HepG2 (cell line): ENCODE results near the gene CCSER2. TPM values are rescaled to one million over a fixed set of nuclear protein-coding genes. Genes with fewer than 3 reads are reported as not detected.

Source experiments
- AHR ChIP-seq: IDR thresholded peaks from 2 replicates; pipeline ENCODE4 v1.6.1; 2018; ENCODE audit warnings: missing genetic modification reagents, missing compliant biosample characterization
- ETV5 ChIP-seq: IDR thresholded peaks from 2 replicates; pipeline ENCODE4 v1.6.1; 2018; ENCODE audit warnings: missing biosample characterization, missing genetic modification reagents, inconsistent platforms, borderline replicate concordance
- FOSL2 ChIP-seq: sonication (generic); formaldehyde crosslinking; IDR thresholded peaks from 2 replicates; pipeline ENCODE4 v1.4.0; 2020; ENCODE audit warnings: missing genetic modification reagents
- FOXA3 ChIP-seq: IDR thresholded peaks from 2 replicates; pipeline ENCODE4 v1.6.1; 2016; ENCODE audit warnings: missing genetic modification reagents, missing compliant biosample characterization
- GABPB1 ChIP-seq: IDR thresholded peaks from 2 replicates; pipeline ENCODE4 v1.6.1; 2016; ENCODE audit warnings: mild to moderate bottlenecking, missing genetic modification reagents, moderate library complexity, missing compliant biosample characterization
- HMGXB3 ChIP-seq: sonication (generic); formaldehyde crosslinking; IDR thresholded peaks from 2 replicates; pipeline ENCODE4 v1.4.0; 2020; ENCODE audit warnings: missing genetic modification reagents, borderline replicate concordance
- IKZF1 ChIP-seq: fragments of 450-650 bp; IDR thresholded peaks from 2 replicates; pipeline ENCODE4 v1.7.1; 2016
- JUND ChIP-seq: sonication (generic); formaldehyde crosslinking; IDR thresholded peaks from 2 replicates; pipeline ENCODE4 v1.8.0; 2022; ENCODE audit warnings: mild to moderate bottlenecking, missing genetic modification reagents
- KLF16 ChIP-seq, 2 experiments: sonication (generic) in 1 of 2; formaldehyde crosslinking in 1 of 2; IDR thresholded peaks; 2 replicates each; pipeline versions ENCODE4 v1.6.1 to v1.8.0; 2016 to 2023; ENCODE audit warnings: missing genetic modification reagents in 2 of 2, missing compliant biosample characterization in 1 of 2
- KLF6 ChIP-seq: IDR thresholded peaks from 2 replicates; pipeline ENCODE4 v1.8.0; 2016; ENCODE audit warnings: missing biosample characterization, missing genetic modification reagents
- MNT ChIP-seq: fragments of 450-650 bp; IDR thresholded peaks from 2 replicates; pipeline ENCODE4 v1.6.1; 2016
- MTA3 ChIP-seq: sonication (generic); formaldehyde crosslinking; IDR thresholded peaks from 2 replicates; pipeline ENCODE4 v1.4.0; 2020; ENCODE audit warnings: missing genetic modification reagents
- RXRA ChIP-seq: sonication (generic); formaldehyde crosslinking; IDR thresholded peaks from 2 replicates; pipeline ENCODE4 v1.5.1; 2020; ENCODE audit warnings: missing genetic modification reagents
- TFDP2 ChIP-seq: sonication (generic); formaldehyde crosslinking; IDR thresholded peaks from 2 replicates; pipeline ENCODE4 v1.4.0; 2020; ENCODE audit warnings: missing genetic modification reagents
- ZNF232 ChIP-seq: sonication (generic); formaldehyde crosslinking; IDR thresholded peaks from 2 replicates; pipeline ENCODE4 v1.4.0; 2020; ENCODE audit warnings: missing genetic modification reagents, borderline replicate concordance
- ZNF264 ChIP-seq: sonication (generic); formaldehyde crosslinking; IDR thresholded peaks from 2 replicates; pipeline ENCODE4 v1.4.0; 2020; ENCODE audit warnings: missing genetic modification reagents
- ZNF446 ChIP-seq: sonication (generic); formaldehyde crosslinking; IDR thresholded peaks from 2 replicates; pipeline ENCODE4 v1.5.0; 2020; ENCODE audit warnings: mild to moderate bottlenecking, missing genetic modification reagents
- ZNF639 ChIP-seq: conservative IDR thresholded peaks from 2 replicates; pipeline ENCODE4 v1.6.1; 2018; ENCODE audit warnings: missing genetic modification reagents
- ZNF713 ChIP-seq: sonication (generic); formaldehyde crosslinking; IDR thresholded peaks from 2 replicates; pipeline ENCODE4 v1.4.0; 2020; ENCODE audit warnings: mild to moderate bottlenecking, missing genetic modification reagents
- ZNF777 ChIP-seq: sonication (generic); formaldehyde crosslinking; IDR thresholded peaks from 2 replicates; pipeline ENCODE4 v1.4.0; 2020; ENCODE audit warnings: missing genetic modification reagents
- ZNF816 ChIP-seq: sonication (generic); formaldehyde crosslinking; IDR thresholded peaks from 2 replicates; pipeline ENCODE4 v1.8.0; 2022; ENCODE audit warnings: missing genetic modification reagents, mild to moderate bottlenecking, borderline replicate concordance
- polyA plus RNA-seq, 8 experiments: library from polyadenylated mRNA; depleted of rRNA in 3 of 8; stranded (reverse) in 7 of 8; unstranded in 1 of 8; fragments of >200 nt; fragmentation: Illumina TruSeq in 4 of 8; extraction: Trizol in 4 of 8; gene quantifications; 2 replicates each; pipeline versions ENCODE4 v1.2.1 to v1.2.3, GENCODE V29; 2011 to 2016; ENCODE audit warnings: low read depth in 4 of 8, missing spikeins in 1 of 8, mixed read lengths in 1 of 8; ENCODE audit not compliant: insufficient read depth in 1 of 8
- total RNA-seq, 5 experiments: library from RNA; depleted of rRNA; stranded (reverse); fragments of >200 nt; fragmentation: Illumina TruSeq; extraction: Trizol; gene quantifications; 2 replicates each; pipeline ENCODE4 v1.2.3, GENCODE V29; 2016; ENCODE audit warnings: low read depth in 1 of 5

CCSER2 gene
- total and polyA plus RNA-seq, 2 of the 13 experiments (the other 11 are each of a cell fraction or from before 2014, with no cell fraction given), result 13.3 to 17.2 TPM

GRCh38 chr10:84540617-84541288 is 212.4 kb downstream of the CCSER2 start (continued):
- no peak for TF ChIP-seq MNT
- no peak for TF ChIP-seq ZNF816 (CRISPR knock-in tag)
- TF ChIP-seq MTA3, result no peak
- 0 out of 2 replicates have a peak, but pooled peaks have one; percentile 5 for TF ChIP-seq TFDP2 (CRISPR knock-in tag)
- TF ChIP-seq ZNF639, result no peak
- no peak for TF ChIP-seq KLF6 (CRISPR knock-in tag)
- 0 out of 2 replicates have a peak, but pooled peaks have one; percentile 10 for TF ChIP-seq JUND (CRISPR knock-in tag)
- TF ChIP-seq AHR, result no peak
- TF ChIP-seq GABPB1 (CRISPR knock-in tag), result peak; percentile 54
- TF ChIP-seq ZNF264, result no peak
- peak; percentile 54; the same call in 1 of the 2 replicates for TF ChIP-seq ZNF777 (CRISPR knock-in tag)
- peak; percentile 33; the same call in 1 of the 2 replicates for TF ChIP-seq ETV5
- TF ChIP-seq FOSL2, result peak; percentile 55
- no peak for TF ChIP-seq ZNF446
- TF ChIP-seq HMGXB3 (CRISPR knock-in tag), result no peak
- 0 out of 2 replicates have a peak, but pooled peaks have one; percentile 13 for TF ChIP-seq RXRA (CRISPR knock-in tag)
- TF ChIP-seq KLF16 (CRISPR knock-in tag; IDR thresholded peaks at IDR 0.05), result no peak
- TF ChIP-seq ZNF713 (CRISPR knock-in tag), result no peak
- no peak for TF ChIP-seq FOXA3 (CRISPR knock-in tag)
- no peak for TF ChIP-seq ZNF232 (CRISPR knock-in tag)
- TF ChIP-seq IKZF1, result no peak
